SK-N-SH treated with all-trans-retinoic acid at 6 μM for 48 hours (cell line): ENCODE results near the gene CRYBG3.

Experiments
- ATAC-seq: fragments of 200-7000 bp; cut with Tn5 transposase; 3 replicates; pipeline ENCODE4 v1.9.1; 2020; ENCODE audit warnings: mild to moderate bottlenecking, moderate library complexity
- BACH2 ChIP-seq: fragments of 250-450 bp; sonication (Bioruptor Pico); IDR thresholded peaks from 2 replicates; pipeline ENCODE4 v1.9.0; 2021; ENCODE audit warnings: mild to moderate bottlenecking, borderline replicate concordance
- ESRRG ChIP-seq: fragments of 250-450 bp; sonication (Bioruptor Pico); IDR thresholded peaks from 2 replicates; pipeline ENCODE4 v1.6.1; 2021; ENCODE audit warnings: mild to moderate bottlenecking
- GLIS3 ChIP-seq: fragments of 250-450 bp; sonication (Bioruptor Pico); IDR thresholded peaks from 2 replicates; pipeline ENCODE4 v1.5.0; 2020; ENCODE audit warnings: mild to moderate bottlenecking, moderate library complexity
- ISL1 ChIP-seq: fragments of 250-450 bp; sonication (Bioruptor Pico); IDR thresholded peaks from 2 replicates; pipeline ENCODE4 v2.1.2; 2022; ENCODE audit warnings: mild to moderate bottlenecking, moderate library complexity
- PPARA ChIP-seq: fragments of 250-450 bp; sonication (Bioruptor Pico); IDR thresholded peaks from 2 replicates; pipeline ENCODE4 v1.5.0; 2020; ENCODE audit warnings: mild to moderate bottlenecking, borderline replicate concordance
- RARB ChIP-seq: fragments of 250-450 bp; sonication (Bioruptor Pico); IDR thresholded peaks from 2 replicates; pipeline ENCODE4 v1.8.0; 2021; ENCODE audit warnings: mild to moderate bottlenecking, moderate library complexity
- SNAI2 ChIP-seq: fragments of 250-450 bp; sonication (Bioruptor Pico); IDR thresholded peaks from 2 replicates; pipeline ENCODE4 v1.5.0; 2020; ENCODE audit warnings: mild to moderate bottlenecking, moderate library complexity
- TCF4 ChIP-seq: fragments of 250-450 bp; sonication (Bioruptor Pico); IDR thresholded peaks from 2 replicates; pipeline ENCODE4 v1.8.0; 2021; ENCODE audit warnings: mild to moderate bottlenecking, moderate library complexity, borderline replicate concordance
- TOX ChIP-seq: fragments of 250-450 bp; sonication (Bioruptor Pico); IDR thresholded peaks from 2 replicates; pipeline ENCODE4 v1.8.0; 2021; ENCODE audit warnings: mild to moderate bottlenecking, moderate library complexity, borderline replicate concordance
- ZC3H10 ChIP-seq: fragments of 250-450 bp; sonication (Bioruptor Pico); IDR thresholded peaks from 2 replicates; pipeline ENCODE4 v1.5.1; 2021; ENCODE audit warnings: mild to moderate bottlenecking, moderate library complexity
- ZFP3 ChIP-seq: fragments of 250-450 bp; sonication (Bioruptor Pico); IDR thresholded peaks from 2 replicates; pipeline ENCODE4 v1.5.0; 2020; ENCODE audit warnings: mild to moderate bottlenecking, moderate library complexity
- ZFP30 ChIP-seq: fragments of 450-650 bp; formaldehyde crosslinking; IDR thresholded peaks from 2 replicates; pipeline ENCODE4 v1.5.0; 2022; ENCODE audit warnings: mild to moderate bottlenecking, moderate library complexity
- ZNF565 ChIP-seq: fragments of 450-650 bp; formaldehyde crosslinking; conservative IDR thresholded peaks from 2 replicates; pipeline ENCODE4 v1.5.0; 2020; ENCODE audit warnings: low read depth, mild to moderate bottlenecking, moderate library complexity
- ZNF70 ChIP-seq: fragments of 450-650 bp; formaldehyde crosslinking; IDR thresholded peaks from 2 replicates; pipeline ENCODE4 v1.5.0; 2020; ENCODE audit warnings: mild to moderate bottlenecking, moderate library complexity
- ZNF8 ChIP-seq: fragments of 450-650 bp; formaldehyde crosslinking; IDR thresholded peaks from 2 replicates; pipeline ENCODE4 v1.5.0; 2020; ENCODE audit warnings: mild to moderate bottlenecking, moderate library complexity
- TF ChIP-seq, protein P1 (sequence below): fragments of 250-450 bp; sonication (Bioruptor Pico); IDR thresholded peaks from 2 replicates; pipeline ENCODE4 v1.8.0; 2021; ENCODE audit warnings: low read depth, mild to moderate bottlenecking, moderate library complexity, borderline replicate concordance
- TF ChIP-seq, protein P2 (sequence below): fragments of 250-450 bp; sonication (Bioruptor Pico); IDR thresholded peaks from 2 replicates; pipeline ENCODE4 v1.5.0; 2020; ENCODE audit warnings: mild to moderate bottlenecking, moderate library complexity
- TF ChIP-seq, protein P3 (sequence below): fragments of 250-450 bp; sonication (Bioruptor Pico); IDR thresholded peaks from 2 replicates; pipeline ENCODE4 v1.8.0; 2020; ENCODE audit warnings: mild to moderate bottlenecking, moderate library complexity, borderline replicate concordance

Gene CRYBG3

DNA sequence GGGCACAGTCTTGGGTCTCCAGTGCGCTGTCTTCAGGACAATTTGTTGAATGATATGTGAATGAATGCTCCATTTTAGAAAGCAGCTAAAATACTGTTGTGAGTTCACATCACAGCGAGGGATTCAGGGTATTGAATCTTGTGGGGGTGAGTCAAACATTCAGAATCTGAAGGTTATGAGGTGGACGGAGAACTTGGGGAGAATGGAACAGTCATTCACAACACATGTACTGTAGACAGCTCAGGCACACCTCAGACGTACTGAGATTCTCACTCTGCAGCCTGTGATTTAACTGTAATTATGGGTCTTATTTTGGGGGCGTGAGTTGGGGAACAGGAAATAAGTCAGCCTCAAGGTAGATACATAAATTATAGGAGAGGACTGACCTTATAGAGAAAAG is 13.9 kb downstream of the CRYBG3 start:
- TF ChIP-seq PPARA (CRISPR knock-in tag), result no peak
- ATAC-seq, result no peak

GRCh38 chr3:97838393-97838792 is 16.6 kb downstream of the CRYBG3 start:
- ATAC-seq, result no peak
- TF ChIP-seq, protein P1, sequence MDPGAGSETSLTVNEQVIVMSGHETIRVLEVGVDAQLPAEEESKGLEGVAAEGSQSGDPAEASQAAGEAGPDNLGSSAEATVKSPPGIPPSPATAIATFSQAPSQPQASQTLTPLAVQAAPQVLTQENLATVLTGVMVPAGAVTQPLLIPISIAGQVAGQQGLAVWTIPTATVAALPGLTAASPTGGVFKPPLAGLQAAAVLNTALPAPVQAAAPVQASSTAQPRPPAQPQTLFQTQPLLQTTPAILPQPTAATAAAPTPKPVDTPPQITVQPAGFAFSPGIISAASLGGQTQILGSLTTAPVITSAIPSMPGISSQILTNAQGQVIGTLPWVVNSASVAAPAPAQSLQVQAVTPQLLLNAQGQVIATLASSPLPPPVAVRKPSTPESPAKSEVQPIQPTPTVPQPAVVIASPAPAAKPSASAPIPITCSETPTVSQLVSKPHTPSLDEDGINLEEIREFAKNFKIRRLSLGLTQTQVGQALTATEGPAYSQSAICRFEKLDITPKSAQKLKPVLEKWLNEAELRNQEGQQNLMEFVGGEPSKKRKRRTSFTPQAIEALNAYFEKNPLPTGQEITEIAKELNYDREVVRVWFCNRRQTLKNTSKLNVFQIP (CRISPR knock-in tag), result no peak
- TF ChIP-seq ZFP3 (no peak), ZC3H10 (CRISPR knock-in tag) (no peak), PPARA (CRISPR knock-in tag) (no peak), TOX (CRISPR knock-in tag) (no peak), ZNF70 (CRISPR knock-in tag) (no peak), ZFP30 (no peak), ZNF565 (CRISPR knock-in tag) (no peak), GLIS3 (CRISPR knock-in tag) (no peak)
- TF ChIP-seq, protein P2, sequence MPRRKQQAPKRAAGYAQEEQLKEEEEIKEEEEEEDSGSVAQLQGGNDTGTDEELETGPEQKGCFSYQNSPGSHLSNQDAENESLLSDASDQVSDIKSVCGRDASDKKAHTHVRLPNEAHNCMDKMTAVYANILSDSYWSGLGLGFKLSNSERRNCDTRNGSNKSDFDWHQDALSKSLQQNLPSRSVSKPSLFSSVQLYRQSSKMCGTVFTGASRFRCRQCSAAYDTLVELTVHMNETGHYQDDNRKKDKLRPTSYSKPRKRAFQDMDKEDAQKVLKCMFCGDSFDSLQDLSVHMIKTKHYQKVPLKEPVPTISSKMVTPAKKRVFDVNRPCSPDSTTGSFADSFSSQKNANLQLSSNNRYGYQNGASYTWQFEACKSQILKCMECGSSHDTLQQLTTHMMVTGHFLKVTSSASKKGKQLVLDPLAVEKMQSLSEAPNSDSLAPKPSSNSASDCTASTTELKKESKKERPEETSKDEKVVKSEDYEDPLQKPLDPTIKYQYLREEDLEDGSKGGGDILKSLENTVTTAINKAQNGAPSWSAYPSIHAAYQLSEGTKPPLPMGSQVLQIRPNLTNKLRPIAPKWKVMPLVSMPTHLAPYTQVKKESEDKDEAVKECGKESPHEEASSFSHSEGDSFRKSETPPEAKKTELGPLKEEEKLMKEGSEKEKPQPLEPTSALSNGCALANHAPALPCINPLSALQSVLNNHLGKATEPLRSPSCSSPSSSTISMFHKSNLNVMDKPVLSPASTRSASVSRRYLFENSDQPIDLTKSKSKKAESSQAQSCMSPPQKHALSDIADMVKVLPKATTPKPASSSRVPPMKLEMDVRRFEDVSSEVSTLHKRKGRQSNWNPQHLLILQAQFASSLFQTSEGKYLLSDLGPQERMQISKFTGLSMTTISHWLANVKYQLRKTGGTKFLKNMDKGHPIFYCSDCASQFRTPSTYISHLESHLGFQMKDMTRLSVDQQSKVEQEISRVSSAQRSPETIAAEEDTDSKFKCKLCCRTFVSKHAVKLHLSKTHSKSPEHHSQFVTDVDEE (CRISPR knock-in tag), result no peak
- TF ChIP-seq, protein P3, sequence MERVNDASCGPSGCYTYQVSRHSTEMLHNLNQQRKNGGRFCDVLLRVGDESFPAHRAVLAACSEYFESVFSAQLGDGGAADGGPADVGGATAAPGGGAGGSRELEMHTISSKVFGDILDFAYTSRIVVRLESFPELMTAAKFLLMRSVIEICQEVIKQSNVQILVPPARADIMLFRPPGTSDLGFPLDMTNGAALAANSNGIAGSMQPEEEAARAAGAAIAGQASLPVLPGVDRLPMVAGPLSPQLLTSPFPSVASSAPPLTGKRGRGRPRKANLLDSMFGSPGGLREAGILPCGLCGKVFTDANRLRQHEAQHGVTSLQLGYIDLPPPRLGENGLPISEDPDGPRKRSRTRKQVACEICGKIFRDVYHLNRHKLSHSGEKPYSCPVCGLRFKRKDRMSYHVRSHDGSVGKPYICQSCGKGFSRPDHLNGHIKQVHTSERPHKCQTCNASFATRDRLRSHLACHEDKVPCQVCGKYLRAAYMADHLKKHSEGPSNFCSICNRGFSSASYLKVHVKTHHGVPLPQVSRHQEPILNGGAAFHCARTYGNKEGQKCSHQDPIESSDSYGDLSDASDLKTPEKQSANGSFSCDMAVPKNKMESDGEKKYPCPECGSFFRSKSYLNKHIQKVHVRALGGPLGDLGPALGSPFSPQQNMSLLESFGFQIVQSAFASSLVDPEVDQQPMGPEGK, result no peak

DNA sequence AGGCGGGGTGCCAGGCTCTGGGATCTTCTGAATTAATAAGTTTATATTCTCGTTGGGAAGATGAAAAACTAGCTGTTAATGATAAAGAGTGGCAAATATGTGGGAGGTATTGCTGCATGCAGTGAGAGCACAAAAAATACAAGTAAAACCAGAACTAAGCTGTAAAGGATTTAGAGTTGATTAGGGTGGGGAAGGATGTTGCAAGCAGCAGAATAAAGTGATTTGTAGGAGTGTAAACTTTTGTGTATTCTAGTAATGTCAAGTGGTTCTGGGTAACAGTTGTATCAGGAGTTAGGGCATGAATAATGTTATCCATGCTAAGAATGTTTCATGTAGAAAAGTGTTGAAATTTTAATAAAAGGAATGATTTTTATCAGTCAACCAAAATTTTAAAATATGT is 18.1 kb downstream of the CRYBG3 start:
- ATAC-seq, result no peak
- TF ChIP-seq RARB (CRISPR knock-in tag) (no peak), ZNF8 (CRISPR knock-in tag) (no peak)

DNA sequence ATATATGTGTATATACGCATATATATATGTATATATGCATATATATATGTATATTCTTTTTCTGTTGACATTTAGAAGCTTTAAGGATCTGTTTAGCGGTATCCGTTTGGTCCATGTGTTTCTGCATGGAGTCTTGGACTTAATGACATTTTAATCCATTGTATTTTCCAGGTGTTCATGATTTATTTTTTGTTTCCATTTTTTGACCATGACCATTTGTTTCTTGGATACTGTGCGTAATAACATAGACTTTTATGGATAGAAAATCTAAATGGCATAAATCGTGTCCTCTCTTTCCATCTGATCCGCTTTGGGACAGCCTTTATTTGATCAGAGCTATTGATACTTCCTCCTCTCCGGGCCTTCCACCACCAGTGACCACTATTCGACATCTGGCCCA is 19.5 kb downstream of the CRYBG3 start:
- no peak for ATAC-seq

More for the DNA sequence above, 19.5 kb downstream of the CRYBG3 start:
- TF ChIP-seq SNAI2 (CRISPR knock-in tag) (no peak), ZNF70 (CRISPR knock-in tag) (no peak), ZFP3 (no peak), ISL1 (CRISPR knock-in tag) (no peak), ZFP30 (no peak), BACH2 (no peak), GLIS3 (CRISPR knock-in tag) (no peak), PPARA (CRISPR knock-in tag) (no peak), RARB (CRISPR knock-in tag) (no peak), ZNF8 (CRISPR knock-in tag) (no peak), ZNF565 (CRISPR knock-in tag) (no peak), TCF4 (CRISPR knock-in tag) (no peak), ESRRG (CRISPR knock-in tag) (no peak)
- TF ChIP-seq, protein P2 (CRISPR knock-in tag), result no peak
- TF ChIP-seq, protein P1 (CRISPR knock-in tag), result no peak
